22Rv1 (cell line): ENCODE measurements around the gene NDFIP2.

Experiments used
- ZFX ChIP-seq: fragments of 450-650 bp; IDR thresholded peaks from 2 replicates; pipeline ENCODE4 v1.6.1; 2017; ENCODE audit warnings: antibody characterized with exemption, borderline replicate concordance
- TF ChIP-seq, protein P1 (sequence below): fragments of 450-650 bp; IDR thresholded peaks from 2 replicates; pipeline ENCODE4 v1.5.1; 2017; ENCODE audit warnings: mild to moderate bottlenecking

DNA sequence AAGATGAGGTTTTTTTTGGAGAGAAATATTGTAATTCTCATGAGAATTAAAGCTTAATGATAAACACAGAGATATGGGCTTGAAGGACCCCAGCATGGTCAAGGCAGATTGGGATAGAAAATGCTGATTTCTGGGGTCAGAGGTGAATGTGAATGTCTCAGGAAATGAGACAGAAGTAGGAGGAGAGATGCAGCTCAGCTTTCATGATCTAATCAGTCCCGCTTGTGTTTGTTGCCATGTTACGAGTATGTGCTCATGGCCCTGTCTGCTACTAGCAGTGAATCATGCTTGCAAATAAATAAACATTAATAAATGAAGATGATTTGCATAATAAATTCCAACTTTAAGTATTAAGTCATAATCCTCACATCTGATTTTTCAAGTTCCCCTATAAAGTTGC is 23.0 kb upstream of the NDFIP2 start:
- TF ChIP-seq, protein P1, sequence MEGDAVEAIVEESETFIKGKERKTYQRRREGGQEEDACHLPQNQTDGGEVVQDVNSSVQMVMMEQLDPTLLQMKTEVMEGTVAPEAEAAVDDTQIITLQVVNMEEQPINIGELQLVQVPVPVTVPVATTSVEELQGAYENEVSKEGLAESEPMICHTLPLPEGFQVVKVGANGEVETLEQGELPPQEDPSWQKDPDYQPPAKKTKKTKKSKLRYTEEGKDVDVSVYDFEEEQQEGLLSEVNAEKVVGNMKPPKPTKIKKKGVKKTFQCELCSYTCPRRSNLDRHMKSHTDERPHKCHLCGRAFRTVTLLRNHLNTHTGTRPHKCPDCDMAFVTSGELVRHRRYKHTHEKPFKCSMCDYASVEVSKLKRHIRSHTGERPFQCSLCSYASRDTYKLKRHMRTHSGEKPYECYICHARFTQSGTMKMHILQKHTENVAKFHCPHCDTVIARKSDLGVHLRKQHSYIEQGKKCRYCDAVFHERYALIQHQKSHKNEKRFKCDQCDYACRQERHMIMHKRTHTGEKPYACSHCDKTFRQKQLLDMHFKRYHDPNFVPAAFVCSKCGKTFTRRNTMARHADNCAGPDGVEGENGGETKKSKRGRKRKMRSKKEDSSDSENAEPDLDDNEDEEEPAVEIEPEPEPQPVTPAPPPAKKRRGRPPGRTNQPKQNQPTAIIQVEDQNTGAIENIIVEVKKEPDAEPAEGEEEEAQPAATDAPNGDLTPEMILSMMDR = no peak
- TF ChIP-seq ZFX = no peak
